ENCODE data around the gene POGLUT3.

GRCh38 chr11:108500721-108501120, 2.5 kb upstream of the POGLUT3 start:
- TF ChIP-seq, protein P1, sequence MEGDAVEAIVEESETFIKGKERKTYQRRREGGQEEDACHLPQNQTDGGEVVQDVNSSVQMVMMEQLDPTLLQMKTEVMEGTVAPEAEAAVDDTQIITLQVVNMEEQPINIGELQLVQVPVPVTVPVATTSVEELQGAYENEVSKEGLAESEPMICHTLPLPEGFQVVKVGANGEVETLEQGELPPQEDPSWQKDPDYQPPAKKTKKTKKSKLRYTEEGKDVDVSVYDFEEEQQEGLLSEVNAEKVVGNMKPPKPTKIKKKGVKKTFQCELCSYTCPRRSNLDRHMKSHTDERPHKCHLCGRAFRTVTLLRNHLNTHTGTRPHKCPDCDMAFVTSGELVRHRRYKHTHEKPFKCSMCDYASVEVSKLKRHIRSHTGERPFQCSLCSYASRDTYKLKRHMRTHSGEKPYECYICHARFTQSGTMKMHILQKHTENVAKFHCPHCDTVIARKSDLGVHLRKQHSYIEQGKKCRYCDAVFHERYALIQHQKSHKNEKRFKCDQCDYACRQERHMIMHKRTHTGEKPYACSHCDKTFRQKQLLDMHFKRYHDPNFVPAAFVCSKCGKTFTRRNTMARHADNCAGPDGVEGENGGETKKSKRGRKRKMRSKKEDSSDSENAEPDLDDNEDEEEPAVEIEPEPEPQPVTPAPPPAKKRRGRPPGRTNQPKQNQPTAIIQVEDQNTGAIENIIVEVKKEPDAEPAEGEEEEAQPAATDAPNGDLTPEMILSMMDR (IDR thresholded peaks at IDR 0.05): no peak
- no peak for TF ChIP-seq TCF7L2 (IDR thresholded peaks at IDR 0.05; ENCODE audit: low read depth, low read length)
- TF ChIP-seq SIN3A (IDR thresholded peaks at IDR 0.05; ENCODE audit: borderline replicate concordance, insufficient read depth, low read depth, low read length): no peak
